NT2/D1 (cell line): ENCODE results near the gene INS.

ENCODE experiments used
- YY1 ChIP-seq: IDR thresholded peaks from 2 replicates; pipeline ENCODE4 v1.6.1; 2011; ENCODE audit not compliant: insufficient read length, insufficient read depth
- ZNF274 ChIP-seq: IDR thresholded peaks from 2 replicates; pipeline ENCODE4 v1.6.1; 2011; ENCODE audit warnings: mild to moderate bottlenecking, low read depth, low read length

GRCh38 chr11:2127482-2128129, 33.4 kb downstream of the INS start:
- TF ChIP-seq YY1 (no peak), ZNF274 (no peak)
